GM18519 (cell line): Measurements from ENCODE around the gene STT3A.

Experiments
- ATAC-seq: cut with Tn5 transposase; IDR thresholded peaks from one replicate; pipeline ENCODE4 v1.9.1; 2021; ENCODE audit warnings: mild to moderate bottlenecking, moderate library complexity; ENCODE audit not compliant: unreplicated experiment, low FRiP score

The STT3A gene

GRCh38 chr11:125649465-125650166 lies 57.0 kb downstream of the STT3A start:
- no peak for ATAC-seq

- no peak for ATAC-seq
Measured at GRCh38 chr11:125662689-125663088, 70.0 kb downstream of the STT3A start.

GRCh38 chr11:125663910-125664309 lies 71.3 kb downstream of the STT3A start:
- no peak for ATAC-seq

- ATAC-seq: no peak
Measured at GRCh38 chr11:125667151-125667550, 74.5 kb downstream of the STT3A start.

- no peak for ATAC-seq
Measured at GRCh38 chr11:125670172-125670571, 77.5 kb downstream of the STT3A start.

GRCh38 chr11:125671561-125671960 lies 78.9 kb downstream of the STT3A start:
- no peak for ATAC-seq
